NCI-H748 (cell line): ENCODE measurements around the gene ENTREP1.
"Not testable (repeated sequence)": the region's sequence is repeated elsewhere in the genome, so short reads cannot be mapped to it uniquely, and the experiment has no call there.

Source experiments
- DNase-seq: peaks from one replicate; lab custom pipeline; 2025; ENCODE audit not compliant: unreplicated experiment; lab: John Stamatoyannopoulos, UW

The ENTREP1 gene

GRCh38 chr9:69324549-69325401, at the start of gene ENTREP1:
TSS of gene ENTREP1 (plus strand) at chr9:69325215. CDS start at chr9:69325310, 95 bp downstream.
- DNase-seq = peak; percentile 85

- no peak for DNase-seq
Observed at GRCh38 chr9:69276775-69277174, 48.2 kb upstream of the ENTREP1 start.

GRCh38 chr9:69279084-69279731, 45.8 kb upstream of the ENTREP1 start:
- DNase-seq = no peak

- no peak for DNase-seq
Observed at GRCh38 chr9:69279733-69280132, 45.3 kb upstream of the ENTREP1 start.

GRCh38 chr9:69283003-69283402, 42.0 kb upstream of the ENTREP1 start:
- no peak for DNase-seq

- DNase-seq = no peak
Observed at GRCh38 chr9:69292078-69292477, 32.9 kb upstream of the ENTREP1 start.

GRCh38 chr9:69293156-69293555, 31.9 kb upstream of the ENTREP1 start:
- DNase-seq = no peak

- DNase-seq = no peak
Observed at GRCh38 chr9:69295872-69296552, 29.0 kb upstream of the ENTREP1 start.

- DNase-seq = no peak
Observed at GRCh38 chr9:69297300-69297980, 27.6 kb upstream of the ENTREP1 start.

- no peak for DNase-seq
Observed at GRCh38 chr9:69299315-69299714, 25.7 kb upstream of the ENTREP1 start.

GRCh38 chr9:69299826-69300225, 25.2 kb upstream of the ENTREP1 start:
- DNase-seq = no peak

- no peak for DNase-seq
Observed at GRCh38 chr9:69303331-69303730, 21.7 kb upstream of the ENTREP1 start.

GRCh38 chr9:69306895-69307445, 18.0 kb upstream of the ENTREP1 start:
- DNase-seq = not testable (repeated sequence)

GRCh38 chr9:69307446-69308205, 17.4 kb upstream of the ENTREP1 start:
- no peak for DNase-seq

GRCh38 chr9:69308206-69308931, 16.6 kb upstream of the ENTREP1 start:
- DNase-seq = no peak

GRCh38 chr9:69313175-69313574, 11.8 kb upstream of the ENTREP1 start:
- no peak for DNase-seq

- no peak for DNase-seq
Observed at GRCh38 chr9:69314547-69314946, 10.5 kb upstream of the ENTREP1 start.

- no peak for DNase-seq
Observed at GRCh38 chr9:69317081-69317480, 7.9 kb upstream of the ENTREP1 start.

GRCh38 chr9:69317894-69318293, 7.1 kb upstream of the ENTREP1 start:
- DNase-seq = no peak
